HG03139 (cell line): Measurements from ENCODE around the gene TICRR.

Experiments
- ATAC-seq: cut with Tn5 transposase; IDR thresholded peaks from one replicate; pipeline ENCODE4 v1.9.1; 2021; ENCODE audit not compliant: unreplicated experiment

The TICRR gene

GRCh38 chr15:89653578-89653977 is 78.3 kb downstream of the TICRR start:
- ATAC-seq: no peak

- ATAC-seq: no peak
These were observed 79.1 kb downstream of the TICRR start for GRCh38 chr15:89654301-89654761.

DNA sequence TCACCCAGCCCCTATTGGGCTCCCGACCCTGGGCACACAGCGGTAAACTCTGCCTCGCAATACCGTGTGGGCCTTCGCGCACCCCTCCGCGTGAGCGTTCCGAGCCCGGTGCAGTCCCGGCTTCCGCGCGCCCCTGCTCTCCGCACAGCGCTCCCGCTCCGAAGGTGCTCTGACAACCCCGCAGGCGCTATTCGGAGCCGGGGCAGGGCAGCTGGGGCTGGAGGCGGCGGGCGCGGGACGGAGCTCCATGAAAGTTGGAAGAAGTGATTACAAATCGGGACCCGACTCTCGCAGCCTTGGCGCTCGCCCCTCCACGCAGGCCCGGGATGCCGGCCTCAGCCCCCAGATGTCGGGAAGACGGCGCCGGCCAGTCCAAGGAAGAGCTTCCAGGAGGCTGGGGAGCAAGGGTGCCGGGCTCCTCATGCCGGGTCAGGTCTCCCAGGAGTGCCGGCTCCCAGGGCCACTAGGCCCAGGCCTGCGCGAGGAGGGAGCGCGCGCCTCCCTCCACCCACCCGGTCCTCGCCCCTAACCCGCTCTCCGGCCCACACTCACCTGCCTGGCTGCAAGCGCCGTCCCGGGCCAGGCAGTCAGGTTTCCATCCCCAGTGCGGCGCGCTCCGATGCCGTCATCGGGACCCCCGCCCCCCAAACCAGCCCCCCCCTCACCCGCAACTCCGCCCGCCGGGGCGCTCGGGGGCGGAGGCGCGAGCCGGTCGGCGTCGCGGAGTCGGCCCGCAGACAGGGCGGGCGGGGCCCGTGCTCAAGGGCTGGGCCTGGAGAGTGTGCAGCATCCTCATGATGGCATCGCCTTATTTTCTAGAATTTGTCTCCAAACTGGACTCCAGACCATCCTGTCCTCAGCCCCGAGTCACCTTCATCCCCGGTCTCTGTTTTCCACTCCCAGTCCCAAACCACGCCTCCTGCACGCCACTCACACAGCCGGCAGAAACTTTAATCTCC is 79.9 kb downstream of the TICRR start, which contains the start of gene KIF7:
KIF7 (minus strand) TSS at position 621 of the 959 bp plus-strand sequence. CDS start 2,537 bp downstream, outside the sequence.
- no peak for ATAC-seq

- ATAC-seq: no peak
These were observed 81.0 kb downstream of the TICRR start for GRCh38 chr15:89656116-89656815.

DNA sequence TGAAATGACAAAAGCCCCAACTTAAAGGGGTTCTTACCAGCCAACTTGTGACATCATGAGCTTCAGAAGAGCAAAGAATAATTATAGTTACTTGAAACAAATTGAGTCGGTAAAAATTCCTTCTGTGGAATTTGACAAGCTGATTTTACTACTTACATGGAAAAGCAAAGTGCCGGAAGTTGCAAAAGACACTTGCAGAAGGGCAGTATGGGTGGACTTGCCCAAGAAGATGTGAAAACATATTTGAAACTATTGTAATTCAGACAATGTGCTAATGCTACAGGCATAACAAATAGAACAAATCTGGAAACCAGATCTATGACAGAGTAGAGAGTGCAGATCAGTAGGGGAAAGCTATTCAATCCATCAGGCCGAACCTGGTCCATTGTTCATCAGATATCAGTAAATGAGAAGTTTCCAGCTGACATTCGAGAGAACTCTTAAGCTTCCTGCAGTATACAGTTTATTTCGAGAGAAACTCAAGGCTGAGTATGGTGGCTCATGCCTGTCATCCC is 82.5 kb downstream of the TICRR start:
- ATAC-seq: no peak

DNA sequence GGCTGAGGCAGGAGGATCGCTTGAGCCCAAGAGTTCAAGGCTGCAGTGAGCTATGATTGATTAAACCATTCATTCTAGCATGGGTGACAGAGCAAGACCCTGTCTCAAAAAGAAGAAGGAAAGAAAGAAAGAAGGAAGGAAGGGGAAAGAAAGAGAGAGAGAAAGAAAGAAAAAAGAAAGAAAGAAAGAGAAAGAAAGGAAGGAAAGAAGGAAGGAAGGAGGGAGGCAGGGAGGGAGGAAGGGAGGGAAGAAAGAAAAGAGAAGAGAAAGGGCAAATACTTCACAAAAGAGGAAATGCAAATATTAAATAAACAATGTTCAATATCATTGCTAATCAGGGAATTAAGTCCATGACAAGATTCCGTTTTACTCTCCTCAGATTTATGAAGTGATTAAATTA is 84.0 kb downstream of the TICRR start:
- ATAC-seq: no peak

DNA sequence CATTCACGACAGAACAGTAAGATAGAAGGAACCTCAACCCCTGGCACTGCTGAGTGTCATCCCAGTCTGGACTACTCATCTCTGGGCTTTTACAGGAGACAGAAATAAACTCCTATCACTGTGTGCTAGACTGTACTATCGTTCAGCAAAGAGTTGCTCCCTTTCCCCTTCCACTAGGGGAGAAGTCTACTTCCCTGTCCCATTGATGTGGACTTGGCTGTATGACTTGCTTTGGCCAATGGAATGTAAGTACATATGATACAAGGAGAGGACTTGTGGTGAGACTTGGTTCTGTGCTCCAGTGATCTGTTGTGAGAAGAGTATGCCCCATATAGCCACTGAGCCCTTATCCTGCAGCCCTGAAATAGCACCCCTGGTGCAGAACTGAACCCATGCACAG is 85.3 kb downstream of the TICRR start:
- no peak for ATAC-seq

- no peak for ATAC-seq
These were observed 87.8 kb downstream of the TICRR start for GRCh38 chr15:89662893-89663626.

- no peak for ATAC-seq
These were observed 89.4 kb downstream of the TICRR start for GRCh38 chr15:89664441-89665350.

DNA sequence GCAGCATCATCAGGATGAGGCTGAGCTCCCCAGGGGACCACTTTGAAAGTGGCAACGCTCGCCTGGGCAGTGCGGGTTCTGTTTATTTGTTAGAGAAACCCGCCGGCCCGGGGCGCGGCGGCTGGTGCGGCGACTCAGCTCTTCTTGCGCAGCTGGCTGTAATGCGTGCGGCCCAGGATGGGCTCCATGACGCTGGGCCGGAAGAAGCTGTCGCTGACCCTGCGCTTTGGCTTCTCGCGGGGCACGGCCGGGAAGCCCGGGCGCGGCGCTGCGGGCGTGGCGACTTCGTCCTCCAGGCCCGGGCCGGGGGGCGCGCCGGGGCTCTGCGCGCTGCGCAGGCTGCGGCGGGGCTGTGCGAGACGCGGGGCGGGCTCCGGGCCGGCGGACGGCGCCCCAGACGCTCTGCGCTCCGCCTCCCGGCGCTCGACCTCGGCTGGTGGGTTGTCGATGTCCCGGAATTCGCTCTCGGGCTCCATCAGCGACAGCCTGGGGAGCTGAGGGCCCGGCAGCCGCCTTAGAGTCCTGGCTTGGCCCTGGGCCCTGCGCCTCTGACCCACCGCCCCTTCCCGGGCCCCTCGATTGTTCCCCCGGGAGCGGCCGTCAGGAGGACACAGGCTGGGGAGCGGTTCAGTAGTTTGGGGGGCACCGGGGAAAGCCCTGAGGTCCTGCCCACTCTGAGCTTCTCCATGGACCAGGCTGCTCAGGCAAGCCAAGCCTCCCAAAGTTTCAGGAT is 90.3 kb downstream of the TICRR start:
- no peak for ATAC-seq

- ATAC-seq: no peak
These were observed 91.1 kb downstream of the TICRR start for GRCh38 chr15:89666184-89666857.

- no peak for ATAC-seq
These were observed 91.8 kb downstream of the TICRR start for GRCh38 chr15:89666858-89667705.

- ATAC-seq: no peak
These were observed 92.4 kb downstream of the TICRR start for GRCh38 chr15:89667706-89667960.

DNA sequence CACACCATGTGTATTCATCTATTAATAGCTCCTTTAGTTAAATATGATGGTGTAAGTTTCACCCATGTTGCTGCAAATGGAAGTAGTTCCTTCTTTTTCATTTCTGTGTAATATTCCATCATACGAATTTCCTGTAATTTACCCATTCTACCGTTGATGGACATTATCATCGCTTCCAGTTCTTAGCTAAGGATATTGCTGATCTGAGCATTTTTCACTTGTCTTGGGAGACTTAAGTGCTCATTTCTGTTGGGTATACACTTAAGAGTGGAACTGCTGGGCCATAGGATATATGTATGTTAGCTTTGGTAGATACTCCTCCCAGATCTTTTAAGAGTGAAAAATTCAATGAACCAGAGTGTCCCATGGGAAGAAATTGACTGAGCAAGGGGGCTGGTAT is 92.9 kb downstream of the TICRR start:
- no peak for ATAC-seq

GRCh38 chr15:89669309-89669865 is 94.1 kb downstream of the TICRR start:
- ATAC-seq: no peak

DNA sequence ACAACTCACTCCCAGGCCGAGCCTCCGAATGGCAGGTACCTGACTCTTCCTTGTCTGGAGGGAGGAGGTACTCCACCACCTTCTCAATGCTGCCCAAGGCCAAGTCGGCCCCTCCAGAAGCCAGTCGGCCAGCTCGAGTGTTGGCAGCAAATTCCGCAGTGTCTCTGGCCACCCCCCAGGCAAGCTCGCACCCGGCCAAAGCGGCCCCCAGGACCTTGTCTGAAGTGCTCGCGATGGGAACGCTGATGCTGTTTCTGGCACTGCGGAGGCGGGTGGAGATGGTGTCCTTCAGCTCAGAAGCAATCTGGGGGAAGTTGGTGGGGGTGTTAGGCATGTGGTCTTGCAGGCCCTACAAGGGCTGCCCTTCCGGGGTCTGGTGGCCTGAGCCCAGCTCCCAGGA is 94.7 kb downstream of the TICRR start:
- no peak for ATAC-seq

- no peak for ATAC-seq
These were observed 95.8 kb downstream of the TICRR start for GRCh38 chr15:89670971-89671560.
